Kidney (tissue), 14 donors: ENCODE results near the gene TMEM169. TPM values are rescaled to one million over a fixed set of nuclear protein-coding genes. Genes with fewer than 3 reads are reported as not detected.

Experiments used
- DNase-seq, 5 donors: peaks; one replicate each; pipeline ENCODE4 v3.0.0-alpha.2; 2013 to 2020
- FAIRE-seq: peaks from 2 replicates; lab custom pipeline; 2012; peaks lifted over from hg19 to GRCh38; lab: Jason Lieb, UNC
- H3K27ac ChIP-seq, 2 donors: one replicate each; pipeline ENCODE4 v1.7.0; 2013; ENCODE audit warnings: low read depth in 2 of 2, low read length in 2 of 2, inconsistent platforms in 1 of 2
- H3K27me3 ChIP-seq: one replicate; pipeline ENCODE4 v1.7.1; 2013; ENCODE audit warnings: low read length, inconsistent platforms; ENCODE audit not compliant: control insufficient read depth, insufficient read depth
- H3K36me3 ChIP-seq, 3 donors: one replicate each; pipeline versions ENCODE4 v1.7.0 to v1.7.1; 2013; ENCODE audit warnings: low read length in 3 of 3, control low read depth in 1 of 3, inconsistent platforms in 1 of 3; ENCODE audit not compliant: insufficient read depth in 3 of 3, control insufficient read depth in 2 of 3
- H3K4me1 ChIP-seq, 3 donors: one replicate each; pipeline versions ENCODE4 v1.7.0 to v1.7.1; 2013; ENCODE audit warnings: low read length in 3 of 3, inconsistent platforms in 1 of 3, low read depth in 1 of 3; ENCODE audit not compliant: control insufficient read depth in 2 of 3, insufficient read depth in 2 of 3
- H3K4me3 ChIP-seq, 3 donors: one replicate each; pipeline versions ENCODE4 v1.7.0 to v1.8.1; 2013; ENCODE audit warnings: low read length in 3 of 3, control low read depth in 1 of 3, inconsistent platforms in 1 of 3
- H3K9ac ChIP-seq, 3 donors: one replicate each; pipeline versions ENCODE4 v1.7.0 to v1.7.1; 2013; ENCODE audit warnings: low read length in 3 of 3, control low read depth in 1 of 3, inconsistent platforms in 1 of 3
- H3K9me3 ChIP-seq, 3 donors: one replicate each; pipeline versions ENCODE4 v1.7.0 to v1.7.1; 2013; ENCODE audit warnings: low read length in 3 of 3, control low read depth in 1 of 3, inconsistent platforms in 1 of 3; ENCODE audit not compliant: control insufficient read depth in 2 of 3, insufficient read depth in 1 of 3
- CTCF ChIP-seq: IDR thresholded peaks from 3 replicates; pipeline ENCODE4 v1.5.1; 2012; ENCODE audit warnings: mild to moderate bottlenecking, moderate library complexity, borderline replicate concordance; ENCODE audit not compliant: insufficient read depth; ENCODE audit errors: extremely low read depth
- intact Hi-C: fragments of 100-400 bp; cut with DNase I; formaldehyde crosslinking; loops from one replicate; pipeline ENCODE4 v1.11.1; 2022
- polyA plus RNA-seq: library from polyadenylated mRNA; stranded (reverse); fragments of 350-450 nt; fragmentation: Illumina TruSeq; extraction: RNeasy Lipid Tissue Mini Kit (QIAGEN cat#74804); gene quantifications from one replicate; pipeline ENCODE4 v1.2.3, GENCODE V29; 2014; ENCODE audit warnings: low read depth, low replicate concordance; ENCODE audit not compliant: insufficient read depth
- total RNA-seq: library from RNA; stranded (reverse); fragmentation: NEBNext Ultra II Directional; extraction: Animal tissue kit (Norgen Biotek cat#: 25700); gene quantifications from one replicate; pipeline ENCODE4 v1.2.1, GENCODE V29; 2021
- donor health status: control.
- donor health status: control.
- donor health status: control.
- donor health status: control.
- donor health status: control.
- donor health status: DM: yes; HTN: yes; CAD: no.
- donor health status: Normal renal cell carcinoma (clear cell type).

Gene TMEM169
- total and polyA plus RNA-seq, 2 donors from 2014 or later, result 1.6 to 4.6 TPM

DNA sequence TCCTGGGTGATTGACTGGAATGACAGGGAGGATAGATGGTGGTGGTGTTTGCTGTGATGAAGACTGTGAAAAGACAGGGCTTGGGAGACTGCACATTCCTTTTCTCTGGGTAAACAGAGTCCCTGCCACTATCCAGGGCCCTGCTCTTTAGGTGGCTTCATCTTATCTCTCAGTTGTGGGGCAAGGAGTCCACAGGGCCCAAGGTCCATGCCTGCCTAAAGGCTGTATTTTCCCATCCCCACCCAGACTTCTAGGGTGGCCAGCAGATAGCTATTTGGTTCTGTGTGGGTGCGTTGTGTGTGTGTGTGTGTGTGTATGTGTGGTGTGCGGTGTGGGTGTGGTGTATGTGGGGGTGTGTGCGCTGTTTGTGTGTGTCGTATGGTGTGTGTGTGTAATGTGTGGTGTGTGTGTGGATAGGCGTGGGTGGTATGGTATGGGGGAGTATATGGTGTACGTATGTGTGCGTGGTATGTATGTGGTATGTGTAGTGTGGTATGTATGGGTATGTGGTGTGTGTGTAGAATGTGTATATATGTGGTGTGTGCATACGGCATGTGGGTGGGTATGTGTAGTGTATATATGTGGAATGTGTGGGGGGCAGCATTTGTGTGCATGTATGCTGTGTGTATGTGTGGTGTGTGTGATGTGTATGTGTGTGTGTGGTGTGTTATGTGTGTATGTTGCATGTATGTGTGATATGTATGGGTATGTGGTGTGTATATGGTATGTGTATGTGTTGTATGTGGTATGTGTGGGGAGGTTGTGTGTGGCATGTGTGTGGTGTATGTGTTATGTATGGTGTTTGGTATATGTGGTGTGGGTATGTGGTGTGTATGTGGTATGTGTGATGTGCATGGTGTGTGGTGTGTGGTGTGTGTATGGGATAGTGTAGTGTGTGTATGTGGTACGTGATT, 17.0 kb downstream of the TMEM169 start:
- no peak overlapping the region for H3K4me3 ChIP-seq
- intact Hi-C loops, result no loop called here
- FAIRE-seq, result no peak
- H3K4me1 ChIP-seq, result no peaks in the 10 kb centered on the region
- TF ChIP-seq CTCF, result no peak
- peaks cover 0 to 8% (median 2%) of the 10 kb centered on the region in 3 donors for H3K36me3 ChIP-seq
- H3K9ac ChIP-seq, result no peak overlapping the region
- H3K27me3 ChIP-seq, result no peaks in the 10 kb centered on the region
- no peak for DNase-seq
- H3K9me3 ChIP-seq, result peaks cover 0 to 1% (median 0%) of the 10 kb centered on the region in 3 donors
- no peak overlapping the region for H3K27ac ChIP-seq

GRCh38 chr2:216101109-216101508, 19.4 kb downstream of the TMEM169 start:
- no peak for DNase-seq
- Histone ChIP-seq H3K9me3 (peaks cover 0 to 1% (median 0%) of the 10 kb centered on the region in 3 donors), H3K27ac (no peak overlapping the region), H3K9ac (no peak overlapping the region), H3K4me1 (no peaks in the 10 kb centered on the region), H3K36me3 (peaks cover 0 to 6% (median 2%) of the 10 kb centered on the region in 3 donors), H3K4me3 (no peak overlapping the region), H3K27me3 (no peaks in the 10 kb centered on the region)
- no peak for TF ChIP-seq CTCF
- FAIRE-seq, result no peak
- intact Hi-C loops, result no loop called here

DNA sequence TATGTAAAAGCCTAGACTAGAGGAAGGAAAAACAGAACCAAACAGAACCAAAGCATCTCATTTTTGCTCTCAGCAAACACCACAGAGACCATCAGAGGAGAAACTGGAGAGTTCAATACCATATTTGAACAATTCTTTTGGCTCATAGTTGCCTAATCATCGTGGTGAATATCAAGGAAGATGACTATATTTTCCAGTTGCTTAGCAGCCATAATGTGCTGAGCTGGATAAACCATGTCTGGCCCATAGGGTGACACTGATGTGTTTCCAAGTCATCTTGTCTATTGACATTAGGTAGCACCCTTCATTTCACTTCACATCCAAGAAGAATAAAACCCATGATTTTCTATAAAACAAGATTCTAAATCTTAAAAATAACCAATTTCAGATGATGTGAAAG, 21.5 kb downstream of the TMEM169 start:
- no peak overlapping the region for H3K9ac ChIP-seq
- H3K4me1 ChIP-seq, result no peaks in the 10 kb centered on the region
- no peak for TF ChIP-seq CTCF
- peaks cover 0 to 1% (median 0%) of the 10 kb centered on the region in 3 donors for H3K9me3 ChIP-seq
- DNase-seq, result no peak
- no peak for FAIRE-seq
- intact Hi-C loops, result no loop called here
- H3K4me3 ChIP-seq, result no peak overlapping the region
- peaks cover 0 to 6% (median 2%) of the 10 kb centered on the region in 3 donors for H3K36me3 ChIP-seq
- no peak overlapping the region for H3K27ac ChIP-seq
- H3K27me3 ChIP-seq, result no peaks in the 10 kb centered on the region
